GM18499 (cell line): ENCODE data around the gene ADCK2.
A peak's percentile ranks its signal among the peaks of the same experiment; 100 is the strongest.
"Not testable (repeated sequence)": the region's sequence is repeated elsewhere in the genome, so short reads cannot be mapped to it uniquely, and the experiment has no call there.

Experiments used
- ATAC-seq: cut with Tn5 transposase; IDR thresholded peaks from one replicate; pipeline ENCODE4 v1.9.1; 2021; ENCODE audit warnings: moderate number of reproducible peaks; ENCODE audit not compliant: insufficient read depth, unreplicated experiment

The ADCK2 gene

GRCh38 chr7:140689199-140690152 lies 16.7 kb downstream of the ADCK2 start:
- no peak for ATAC-seq

GRCh38 chr7:140691376-140692045 lies 18.8 kb downstream of the ADCK2 start:
- ATAC-seq, result no peak

GRCh38 chr7:140693849-140694248 lies 21.1 kb downstream of the ADCK2 start:
- ATAC-seq, result not testable (repeated sequence)

DNA sequence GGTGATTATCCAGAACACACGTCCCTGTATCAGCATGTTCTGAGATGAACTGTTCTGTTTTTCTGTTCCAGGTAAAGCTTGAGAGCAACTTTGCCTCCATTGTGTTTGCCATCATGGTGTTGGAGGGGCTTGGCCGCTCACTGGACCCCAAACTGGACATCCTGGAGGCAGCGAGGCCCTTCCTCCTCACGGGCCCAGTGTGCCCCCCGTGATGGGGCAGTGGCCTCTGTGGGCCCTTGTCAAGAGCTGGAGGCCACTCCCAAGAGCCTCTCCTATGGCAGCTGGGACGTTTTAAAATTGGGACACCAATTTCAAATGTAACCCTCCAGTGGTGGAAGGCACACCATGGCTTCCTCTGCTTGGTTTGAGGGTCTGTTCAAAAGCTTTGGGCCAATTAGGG lies 21.8 kb downstream of the ADCK2 start:
- no peak for ATAC-seq

- ATAC-seq, result no peak
These were observed 22.6 kb downstream of the ADCK2 start for GRCh38 chr7:140695381-140695780.

GRCh38 chr7:140696024-140696679 lies 23.4 kb downstream of the ADCK2 start:
- ATAC-seq, result peak; percentile 2

GRCh38 chr7:140696680-140697446 lies 24.1 kb downstream of the ADCK2 start, which contains the start of gene NDUFB2:
TSS of gene NDUFB2 (plus strand) at chr7:140696708. CDS start at chr7:140696745, 37 bp downstream.
- ATAC-seq, result peak; percentile 77

DNA sequence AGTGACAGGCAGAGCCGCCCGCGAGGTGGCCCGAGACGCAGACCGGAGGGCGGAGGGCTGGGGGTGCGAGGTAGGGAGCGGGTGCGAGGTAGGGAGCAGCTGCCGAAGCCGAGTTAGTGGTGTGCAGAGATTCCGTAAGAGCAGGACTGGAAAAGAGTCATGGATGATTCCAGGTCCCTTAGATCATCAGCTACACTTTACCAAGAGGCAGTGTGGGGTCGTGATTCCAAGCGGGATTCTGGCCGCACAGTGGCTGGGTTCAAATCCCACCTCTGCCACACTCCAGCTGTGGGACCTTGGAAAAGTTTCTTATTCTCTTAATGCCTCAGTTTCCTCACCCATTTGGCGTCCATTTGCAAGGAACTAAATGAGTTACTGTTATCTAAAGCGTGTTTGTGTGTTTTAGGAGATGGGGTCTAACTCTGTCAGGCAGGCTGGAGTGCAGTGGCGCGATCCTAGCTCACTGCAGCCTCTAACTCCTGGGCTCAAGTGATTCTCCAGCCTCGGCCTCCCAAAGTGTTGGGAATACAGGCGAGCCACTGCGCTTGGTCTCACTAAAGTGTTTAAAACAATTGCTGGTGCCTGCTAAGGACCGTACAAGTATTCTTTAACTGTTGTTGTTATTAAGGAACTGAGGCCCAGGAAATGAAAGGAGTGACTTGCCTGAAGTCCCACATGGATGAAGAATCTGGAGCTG lies 24.9 kb downstream of the ADCK2 start:
- ATAC-seq, result no peak

- no peak for ATAC-seq
These were observed 25.7 kb downstream of the ADCK2 start for GRCh38 chr7:140698477-140698876.

GRCh38 chr7:140702774-140703173 lies 30.0 kb downstream of the ADCK2 start:
- no peak for ATAC-seq

DNA sequence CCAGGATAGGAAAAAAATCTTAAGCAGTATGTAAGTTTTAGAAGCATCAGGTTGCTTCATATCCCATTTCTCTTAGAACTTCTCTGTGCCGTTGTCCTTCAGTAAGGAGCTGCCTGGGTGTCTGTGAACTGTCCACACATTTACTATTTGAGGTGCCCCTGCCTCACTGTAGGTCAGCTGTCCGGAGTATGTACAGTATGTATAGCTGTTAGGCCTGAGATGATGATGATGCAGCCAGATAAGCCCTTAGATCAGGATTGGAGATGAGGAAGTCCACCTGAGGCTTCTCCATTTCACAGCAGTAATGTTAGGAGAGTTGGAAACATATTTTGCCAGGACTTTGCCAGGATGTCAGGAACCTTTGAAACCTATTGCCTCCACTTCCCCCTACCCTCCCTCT lies 31.5 kb downstream of the ADCK2 start:
- no peak for ATAC-seq

DNA sequence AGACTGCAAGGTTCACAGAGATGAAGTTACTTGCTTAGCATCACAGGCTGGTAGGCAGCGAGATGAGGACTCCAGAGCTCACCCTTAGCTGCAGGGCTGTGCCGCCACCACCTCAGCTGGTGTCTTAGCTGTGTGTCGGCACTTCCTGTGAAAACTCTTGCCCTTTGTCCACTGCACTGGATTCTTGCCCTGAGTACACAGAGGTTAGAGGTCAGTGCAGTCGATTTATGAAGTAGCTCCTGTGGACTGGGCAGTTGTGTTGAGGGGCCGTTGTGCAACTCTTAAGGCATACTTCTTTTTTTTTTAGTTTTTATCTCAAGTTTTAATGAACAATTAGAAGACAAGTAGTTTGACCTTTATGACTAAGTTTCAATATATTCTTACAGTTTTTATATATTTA lies 34.4 kb downstream of the ADCK2 start:
- no peak for ATAC-seq

DNA sequence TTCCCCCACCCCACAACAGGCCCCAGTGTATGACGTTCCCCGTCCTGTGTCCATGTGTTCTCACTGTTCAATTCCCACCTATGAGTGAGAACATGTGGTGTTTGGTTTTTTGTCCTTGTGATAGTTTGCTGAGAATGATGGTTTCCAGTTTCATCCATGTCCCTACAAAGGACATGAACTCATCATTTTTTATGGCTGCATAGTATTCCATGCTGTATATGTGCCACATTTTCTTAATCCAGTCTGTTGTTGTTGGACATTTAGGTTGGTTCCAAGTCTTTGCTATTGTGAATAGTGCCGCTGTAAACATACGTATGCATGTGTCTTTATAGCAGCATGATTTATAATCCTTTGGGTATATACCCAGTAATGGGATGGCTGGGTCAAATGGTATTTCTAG lies 36.0 kb downstream of the ADCK2 start:
- not testable (repeated sequence) for ATAC-seq

GRCh38 chr7:140712392-140712791 lies 39.6 kb downstream of the ADCK2 start:
- not testable (repeated sequence) for ATAC-seq

- ATAC-seq, result no peak
These were observed 41.7 kb downstream of the ADCK2 start for GRCh38 chr7:140714331-140715040.

DNA sequence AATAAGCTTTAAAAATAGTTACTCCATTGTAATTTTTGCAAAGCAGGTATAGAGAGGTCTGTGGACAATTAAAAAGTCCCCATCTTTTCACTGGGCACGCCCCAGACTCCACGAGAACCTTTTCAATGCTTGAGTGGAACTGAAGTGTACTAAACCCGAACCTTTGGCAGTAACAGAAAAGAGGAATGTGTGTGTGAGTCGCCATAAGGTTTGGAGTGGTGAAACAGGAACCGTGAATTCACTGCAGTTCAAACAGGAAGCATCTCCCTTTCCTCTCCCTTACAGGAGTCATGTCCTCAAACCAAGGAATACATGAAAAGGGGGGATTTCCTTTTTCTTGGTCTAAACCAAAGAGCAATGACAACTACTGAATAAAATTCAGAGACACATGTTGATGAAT lies 47.0 kb downstream of the ADCK2 start:
- no peak for ATAC-seq

GRCh38 chr7:140722254-140722653 lies 49.5 kb downstream of the ADCK2 start:
- ATAC-seq, result no peak

DNA sequence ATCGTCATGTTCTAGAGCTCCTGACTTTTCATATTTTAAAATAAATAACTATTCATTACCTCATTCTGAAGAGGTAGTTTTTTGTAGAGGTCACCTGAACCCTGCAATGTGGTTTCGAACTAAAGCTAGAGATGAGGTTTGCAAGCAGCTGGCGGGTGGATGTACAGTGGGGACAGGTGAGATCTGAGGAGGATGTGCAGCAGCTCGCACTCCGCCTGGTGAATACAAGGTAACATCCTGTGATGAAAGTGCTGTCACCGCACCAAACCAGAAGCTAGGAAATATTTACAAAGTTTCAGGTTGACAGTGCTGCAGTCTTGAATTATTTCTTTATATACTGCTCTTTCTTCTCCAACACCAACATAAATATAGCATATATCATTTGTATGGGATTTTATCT lies 50.3 kb downstream of the ADCK2 start:
- no peak for ATAC-seq

DNA sequence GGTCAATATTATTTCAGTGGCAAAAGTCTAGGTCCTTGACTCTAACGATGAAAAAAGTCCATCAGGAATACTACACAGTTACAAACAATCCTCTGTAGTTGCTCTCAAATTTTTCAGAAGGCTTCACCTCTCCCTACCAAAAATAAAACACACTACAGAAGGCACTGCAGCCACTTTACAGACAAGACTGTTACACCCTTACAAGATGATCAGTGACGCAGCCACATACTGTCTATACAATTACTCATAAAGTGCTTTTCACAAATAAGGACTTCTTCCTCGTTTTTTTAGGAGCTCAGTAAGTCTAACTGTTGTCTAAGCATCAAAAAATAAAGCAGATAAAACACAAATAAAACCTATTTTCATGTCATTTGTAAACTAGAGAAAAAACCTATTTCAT lies 50.8 kb downstream of the ADCK2 start:
- ATAC-seq, result no peak
